ENCODE results near the gene POU2F3. TPM values are rescaled to one million over a fixed set of nuclear protein-coding genes. Genes with fewer than 3 reads are reported as not detected.

Gene POU2F3
- total and polyA plus RNA-seq, 2 of the 8 experiments (the other 6 are each of a cell fraction or from before 2014, with no cell fraction given): 1.0 to 2.1 TPM

DNA sequence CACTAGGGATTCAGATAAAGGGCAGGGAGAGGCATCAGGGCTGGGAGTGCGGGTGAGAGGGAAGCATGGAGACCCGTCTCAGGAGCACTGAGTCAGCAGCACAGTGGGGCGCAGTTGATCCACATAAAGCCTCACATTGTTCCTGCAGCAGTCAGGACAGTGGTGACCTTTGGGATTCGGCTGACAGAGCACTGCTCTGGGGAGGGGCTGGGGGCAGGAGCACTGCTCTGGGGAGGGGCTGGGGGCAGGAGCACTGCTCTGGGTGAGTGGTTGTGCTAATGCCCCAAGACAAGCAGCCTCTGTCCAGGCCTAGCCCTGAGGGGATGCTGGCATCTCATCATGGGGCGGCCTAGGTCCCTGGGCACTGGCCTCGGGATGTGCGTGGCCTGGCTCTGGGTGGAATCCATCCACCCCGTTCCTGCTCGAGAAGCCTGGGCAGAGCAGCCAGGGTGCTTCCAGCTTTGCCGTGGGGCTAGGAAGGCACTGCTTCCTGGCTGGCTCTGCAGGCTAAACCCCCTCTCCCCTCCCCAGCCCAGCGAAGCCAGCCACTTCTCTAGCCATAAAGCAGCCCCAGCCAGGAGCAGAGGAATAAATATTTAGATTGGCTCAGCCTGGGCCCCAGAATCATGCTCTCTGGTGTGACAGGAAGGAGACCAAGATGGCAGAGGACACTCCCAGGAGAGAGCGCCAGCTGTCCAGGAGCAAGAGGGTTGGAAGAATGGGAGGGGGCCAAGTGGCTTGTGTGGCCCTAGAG lies 21.8 kb upstream of the POU2F3 start:
- Histone ChIP-seq H2BK5ac (ENCODE audit: low read depth, low read length) (no peak overlapping the region; the same call in 1 of the 2 replicates), H3K14ac (ENCODE audit: insufficient read length) (no peak overlapping the region), H4K5ac (ENCODE audit: insufficient read length, low read depth, low read length) (no peak overlapping the region), H4K8ac (ENCODE audit: extremely low read depth, insufficient read depth, low read length) (peak overlapping the region; percentile 7; the same call in 1 of the 2 replicates), H3K9ac (replicated peaks in 1 of 4; ENCODE audit: extremely low read depth in 1 of 4, low read depth in 3 of 4, low read length in 3 of 4) (no peak overlapping the region), H3K23ac (ENCODE audit: insufficient read length) (no peak overlapping the region), H3K4me3 (ENCODE audit: extremely low read depth in 1 of 4, insufficient read depth in 2 of 4, low read depth in 3 of 4, low read length in 4 of 4) (no peak overlapping the region), H3K4ac (replicated peaks; ENCODE audit: insufficient read length, low read depth, low read length) (no peak overlapping the region), H3K79me1 (ENCODE audit: low read depth, low read length) (no peaks in the 10 kb centered on the region), H3K18ac (ENCODE audit: extremely low read depth, low read length) (no peak overlapping the region), H3K9me3 (ENCODE audit: insufficient read depth in 2 of 2, low read depth in 1 of 2, low read length in 1 of 2) (no peaks in the 10 kb centered on the region), H3K79me2 (ENCODE audit: control insufficient read depth in 1 of 2, insufficient read depth in 2 of 2, low read length in 2 of 2) (no peaks in the 10 kb centered on the region), H3K4me2 (ENCODE audit: insufficient read depth in 1 of 2, low read depth in 2 of 2, low read length in 2 of 2) (no peak overlapping the region), H3K23me2 (ENCODE audit: low read depth, low read length) (no peaks in the 10 kb centered on the region), H4K91ac (replicated peaks; ENCODE audit: insufficient read length, low read length) (no peak overlapping the region), H2BK120ac (replicated peaks; ENCODE audit: low read depth, low read length) (no peak overlapping the region), H2AK5ac (ENCODE audit: low read depth, low read length) (no peak overlapping the region), H2BK12ac (ENCODE audit: low read depth, low read length) (no peak overlapping the region), H2BK15ac (ENCODE audit: low read length) (no peak overlapping the region; the same call in 1 of the 2 replicates), H4K20me1 (replicated peaks in 1 of 2; ENCODE audit: control insufficient read depth in 1 of 2, insufficient read depth in 2 of 2, low read length in 2 of 2) (peaks cover 2 to 4% of the 10 kb centered on the region in 2 experiments), H2BK20ac (ENCODE audit: low read length) (no peak overlapping the region), H2AFZ (ENCODE audit: low read length) (no peak overlapping the region), H3K27me3 (replicated peaks in 1 of 4; ENCODE audit: control insufficient read depth in 3 of 4, extremely low read depth in 1 of 4, insufficient read depth in 3 of 4, low read length in 3 of 4) (peaks cover 29 to 63% (median 45%) of the 10 kb centered on the region in 4 experiments), H3K4me1 (replicated peaks in 1 of 4; ENCODE audit: control insufficient read depth in 3 of 4, insufficient read depth in 4 of 4, low read length in 3 of 4) (peaks cover 0 to 15% (median 7%) of the 10 kb centered on the region in 4 experiments; a peak in 5 of 7 replicates), H3K56ac (replicated peaks; ENCODE audit: insufficient read length, low read depth, low read length) (no peak overlapping the region), H3K36me3 (ENCODE audit: control insufficient read depth in 2 of 4, insufficient read depth in 4 of 4, low read length in 3 of 4) (no peaks in the 10 kb centered on the region), H3K27ac (ENCODE audit: low read depth, low read length) (no peak overlapping the region)
- DNase-seq (ENCODE audit: low read depth in 1 of 2, low spot score in 2 of 2) (no peak), FAIRE-seq (no peak)
- WGBS, 2 experiments (ENCODE audit: extremely low coverage in 1 of 2, insufficient coverage in 1 of 2, insufficient read length in 1 of 2, insufficient replicate concordance in 2 of 2, low coverage in 1 of 2, low lambda C conversion rate in 2 of 2, missing lambda C conversion rate in 1 of 2): 65% methylated on average over 11 of the region's 12 CpGs; no CpG with 5 or more reads in 1 of the 2 experiments
- ChIA-PET POLR2A (ENCODE audit: partially characterized antibody) (interaction anchor here (1.5 kb wide), 1 partner anchor 23 kb away, joined by 3 read pairs; no protein-coding TSS in a partner anchor), CTCF (ENCODE audit: partially characterized antibody) (interaction anchor here (7.2 to 26.2 kb wide), 4 partner anchors 12 to 47 kb away, joined by 23 to 394 read pairs (median 126); no protein-coding TSS in a partner anchor)
- TF ChIP-seq ASH2L (IDR thresholded peaks at IDR 0.05; ENCODE audit: low read length) (no peak), CEBPB (IDR thresholded peaks at IDR 0.05; ENCODE audit: low read depth, low read length) (no peak), E2F6 (IDR thresholded peaks at IDR 0.05) (no peak), TEAD4 (IDR thresholded peaks at IDR 0.05; ENCODE audit: low read depth, low read length) (no peak), RFX5 (IDR thresholded peaks at IDR 0.05; ENCODE audit: borderline replicate concordance, low read depth, low read length) (no peak)
